GM18861 (cell line): Measurements from ENCODE around the gene KCND2.
"Not testable (repeated sequence)": the region's sequence is repeated elsewhere in the genome, so short reads cannot be mapped to it uniquely, and the experiment has no call there.

Experiments
- ATAC-seq: cut with Tn5 transposase; IDR thresholded peaks from one replicate; pipeline ENCODE4 v1.9.1; 2021; ENCODE audit not compliant: unreplicated experiment

The KCND2 gene

DNA sequence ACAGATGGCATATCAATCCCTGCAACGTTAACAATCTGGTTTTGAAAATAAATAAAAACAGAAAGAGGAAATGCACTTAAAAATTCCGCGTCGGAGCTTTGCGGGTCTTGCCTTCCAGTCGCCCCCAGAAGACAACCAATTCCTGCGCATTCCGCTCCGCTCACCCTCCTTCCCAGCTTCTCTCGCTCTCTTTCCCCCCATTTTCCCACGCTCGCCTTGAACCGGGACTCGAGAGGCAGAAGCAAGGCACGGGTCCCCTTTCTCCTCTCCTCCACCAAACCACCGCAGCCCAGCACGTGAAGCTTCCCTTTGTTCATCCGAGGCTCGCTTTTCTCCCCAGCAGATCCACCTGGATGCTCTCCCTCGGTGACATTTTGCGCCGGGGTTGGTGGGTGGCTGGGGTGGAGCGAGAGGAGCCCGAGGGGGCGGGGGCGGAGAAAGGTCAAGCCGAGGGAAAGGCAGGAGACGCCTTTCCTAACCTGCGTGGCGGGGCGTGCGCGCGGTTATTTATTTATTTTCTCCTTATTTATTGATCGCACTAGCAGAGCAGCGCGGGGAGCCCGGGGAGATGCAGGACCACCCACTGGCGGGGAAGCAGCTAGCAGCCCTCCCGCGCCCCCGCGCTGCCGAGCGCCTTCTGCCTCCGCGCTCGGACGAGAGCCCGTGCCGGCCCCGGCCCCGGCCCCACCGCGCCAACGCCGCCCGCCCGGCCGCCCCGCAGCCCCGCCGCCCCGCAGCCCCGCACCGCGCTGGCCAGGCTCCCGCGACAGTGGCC lies at the start of gene KCND2:
Gene KCND2, plus strand, starts transcription at position 475 of the 775 bp plus-strand sequence.
- ATAC-seq: peak; percentile 22

- no peak for ATAC-seq
Measured at GRCh38 chr7:120226188-120226587, 46.8 kb upstream of the KCND2 start.

GRCh38 chr7:120227255-120227654 lies 45.7 kb upstream of the KCND2 start:
- ATAC-seq: no peak

- no peak for ATAC-seq
Measured at GRCh38 chr7:120229084-120229483, 43.9 kb upstream of the KCND2 start.

DNA sequence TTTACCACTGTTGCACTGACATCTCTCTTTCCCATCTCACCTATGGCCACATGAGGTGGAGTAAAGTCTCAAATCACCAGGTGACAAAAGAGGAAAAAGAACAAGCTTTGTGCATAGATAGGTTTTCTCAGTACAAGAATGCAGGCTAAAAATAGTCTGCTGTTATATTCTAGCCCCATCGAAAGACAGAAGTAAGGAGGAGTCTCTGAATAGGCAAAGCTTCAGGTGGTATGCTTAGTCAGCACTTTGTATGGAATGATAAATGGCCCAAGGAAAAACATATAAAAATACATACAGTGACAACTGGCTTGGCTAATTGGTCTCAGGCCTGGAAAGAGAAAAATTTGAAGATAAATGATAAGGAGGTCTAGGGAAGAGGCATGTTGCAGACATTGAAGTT lies 39.6 kb upstream of the KCND2 start:
- no peak for ATAC-seq

DNA sequence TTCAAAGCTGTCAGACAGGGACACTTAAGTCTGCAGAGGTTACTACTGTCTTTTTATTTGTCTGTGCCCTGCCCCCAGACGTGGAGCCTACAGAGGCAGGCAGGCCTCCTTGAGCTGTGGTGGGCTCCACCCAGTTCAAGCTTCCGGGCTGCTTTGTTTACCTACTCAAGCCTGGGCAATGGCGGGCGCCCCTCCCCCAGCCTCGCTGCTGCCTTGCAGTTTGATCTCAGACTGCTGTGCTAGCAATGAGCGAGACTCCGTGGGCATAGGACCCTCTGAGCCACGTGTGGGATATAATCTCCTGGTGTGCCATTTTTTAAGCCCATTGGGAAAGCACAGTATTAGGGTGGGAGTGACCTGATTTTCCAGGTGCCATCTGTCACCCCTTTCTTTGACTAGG lies 32.6 kb upstream of the KCND2 start:
- ATAC-seq: not testable (repeated sequence)

DNA sequence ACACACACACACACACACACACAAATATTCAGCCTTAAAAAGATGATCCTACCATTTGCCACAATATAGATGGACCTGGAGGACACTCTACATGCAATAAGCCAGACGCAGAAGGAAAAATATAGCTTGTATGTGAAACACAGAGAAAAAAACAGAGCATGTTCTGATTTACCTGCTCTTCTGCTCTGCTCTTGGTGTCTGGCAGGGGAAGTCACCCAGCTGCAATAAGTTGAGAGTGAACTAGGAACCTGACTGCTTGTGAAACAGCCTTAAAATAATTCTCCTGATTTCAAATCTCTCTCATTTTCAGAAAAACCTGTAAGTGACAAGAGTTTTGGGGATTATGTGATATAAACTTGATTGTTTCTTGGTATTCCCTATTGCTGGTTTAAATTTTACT lies 31.0 kb upstream of the KCND2 start:
- ATAC-seq: no peak

DNA sequence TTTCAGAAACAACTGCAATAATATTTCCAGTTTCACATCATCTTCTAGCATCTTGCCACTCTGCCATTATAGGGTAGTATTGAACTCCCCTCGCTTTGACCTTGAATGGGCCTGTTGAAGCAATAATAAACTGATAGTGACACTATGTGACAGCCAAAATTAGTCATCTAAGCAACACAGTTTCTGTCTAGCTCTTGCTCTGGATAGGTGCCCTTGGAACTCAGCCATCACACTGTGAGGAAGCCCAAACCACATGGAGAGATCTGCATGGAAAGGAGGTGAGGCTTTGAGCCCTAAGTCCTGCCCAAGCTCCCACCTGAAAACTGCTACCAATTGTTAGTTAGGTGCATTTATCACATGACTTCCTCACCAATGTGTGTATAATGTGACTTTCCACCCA lies 18.1 kb upstream of the KCND2 start:
- no peak for ATAC-seq

GRCh38 chr7:120256344-120257070 lies 16.5 kb upstream of the KCND2 start:
- no peak for ATAC-seq

DNA sequence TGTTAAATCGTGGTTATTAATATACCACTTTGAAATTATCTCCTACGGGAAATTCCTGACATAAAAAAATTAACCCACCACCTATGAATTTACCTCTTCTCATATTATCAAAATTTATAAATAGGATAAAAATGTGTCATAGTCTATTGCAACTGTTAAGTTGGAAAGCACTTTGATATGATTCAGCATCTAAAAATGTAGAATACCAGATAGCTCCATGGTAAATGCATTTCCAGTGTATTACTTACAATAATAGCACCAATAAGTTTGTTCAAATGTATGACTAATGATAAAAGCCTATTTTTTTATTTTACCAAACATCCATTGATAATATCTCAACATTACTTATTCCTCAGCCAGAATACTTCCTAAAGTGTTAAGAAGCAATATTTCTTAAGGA lies 13.6 kb upstream of the KCND2 start:
- ATAC-seq: no peak

- no peak for ATAC-seq
Measured at GRCh38 chr7:120260111-120260510, 12.9 kb upstream of the KCND2 start.

- peak; percentile 59 for ATAC-seq
Measured at GRCh38 chr7:120272261-120272660, 714 bp upstream of the KCND2 start.

DNA sequence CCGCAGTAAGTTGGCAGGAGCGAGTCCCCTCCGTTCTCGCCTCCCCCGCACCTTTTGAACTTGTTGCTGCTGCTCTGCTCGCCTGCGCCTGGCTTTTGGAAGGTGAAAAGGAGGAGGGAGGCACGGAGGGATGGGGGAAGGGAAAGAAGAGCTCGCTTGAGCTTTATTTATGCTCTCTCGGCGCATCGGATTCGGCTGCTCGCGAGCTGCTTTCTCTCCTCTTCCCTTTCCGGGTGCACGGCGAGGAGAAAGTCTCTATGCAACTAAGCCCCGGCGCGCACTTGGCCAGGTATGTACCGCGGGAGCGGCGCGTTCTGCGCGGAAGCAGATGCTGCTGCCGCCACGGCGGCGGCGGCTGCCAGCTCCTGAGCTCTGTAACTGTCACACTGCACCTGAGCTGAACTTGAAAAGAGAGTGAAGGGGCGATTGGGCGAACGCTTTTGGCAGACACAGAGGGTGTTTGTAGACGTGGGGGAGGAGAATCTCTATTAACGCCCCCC lies 551 bp downstream of the KCND2 start:
- ATAC-seq: peak; percentile 65

DNA sequence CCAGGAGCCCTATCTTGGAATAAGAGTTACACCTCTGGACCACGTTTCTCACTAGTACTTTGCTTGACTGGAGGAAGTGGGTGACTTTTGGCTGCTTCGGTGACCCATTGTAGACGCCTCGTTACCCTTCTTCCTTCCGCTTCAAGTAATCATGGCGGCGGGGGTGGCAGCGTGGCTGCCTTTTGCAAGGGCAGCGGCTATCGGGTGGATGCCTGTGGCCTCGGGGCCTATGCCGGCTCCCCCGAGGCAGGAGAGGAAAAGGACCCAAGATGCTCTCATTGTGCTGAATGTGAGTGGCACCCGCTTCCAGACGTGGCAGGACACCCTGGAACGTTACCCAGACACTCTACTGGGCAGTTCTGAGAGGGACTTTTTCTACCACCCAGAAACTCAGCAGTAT lies 1.5 kb downstream of the KCND2 start:
- no peak for ATAC-seq

DNA sequence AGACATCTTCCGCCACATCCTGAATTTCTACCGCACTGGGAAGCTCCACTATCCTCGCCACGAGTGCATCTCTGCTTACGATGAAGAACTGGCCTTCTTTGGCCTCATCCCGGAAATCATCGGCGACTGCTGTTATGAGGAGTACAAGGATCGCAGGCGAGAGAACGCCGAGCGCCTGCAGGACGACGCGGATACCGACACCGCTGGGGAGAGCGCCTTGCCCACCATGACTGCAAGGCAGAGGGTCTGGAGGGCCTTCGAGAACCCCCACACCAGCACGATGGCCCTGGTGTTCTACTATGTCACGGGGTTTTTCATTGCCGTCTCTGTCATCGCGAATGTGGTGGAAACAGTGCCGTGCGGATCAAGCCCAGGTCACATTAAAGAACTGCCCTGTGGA lies 1.9 kb downstream of the KCND2 start:
- ATAC-seq: no peak

DNA sequence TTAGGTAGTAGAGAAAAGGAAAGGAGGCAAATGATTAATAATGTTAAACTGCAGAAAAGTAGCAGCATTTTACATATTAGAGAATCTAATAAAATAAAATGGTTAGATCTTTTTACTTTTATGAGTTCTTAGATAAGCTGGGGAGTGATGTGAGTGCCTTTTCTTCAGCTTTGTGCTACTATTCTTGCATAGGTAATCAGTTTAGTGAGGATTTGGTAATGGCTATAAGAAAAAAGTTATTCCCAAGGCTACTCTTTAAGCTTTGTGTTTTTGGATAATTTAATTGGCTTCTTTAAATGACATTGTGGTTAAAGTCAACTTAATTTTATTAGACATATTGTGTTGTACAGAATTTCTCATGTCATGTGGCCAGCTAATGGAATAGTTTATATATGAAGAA lies 3.7 kb downstream of the KCND2 start:
- no peak for ATAC-seq

DNA sequence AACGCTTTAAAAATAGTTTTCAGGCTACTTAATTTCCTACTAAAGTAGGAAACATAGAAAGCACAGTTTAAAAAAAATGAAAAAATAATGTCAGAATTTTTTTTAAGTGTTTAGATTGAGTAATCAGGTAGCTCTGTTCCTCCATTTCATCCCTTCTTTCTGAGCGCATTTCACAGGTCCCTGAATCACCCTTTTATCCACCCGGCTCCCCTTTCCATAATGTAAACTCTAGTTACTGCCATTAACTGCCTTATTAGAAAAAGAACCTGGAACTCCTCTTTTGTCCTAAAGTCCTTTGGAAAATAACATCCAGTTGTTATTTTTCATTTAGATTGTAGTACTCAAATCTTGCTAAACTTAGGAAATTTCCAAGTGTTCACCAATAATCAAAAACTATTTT lies 5.8 kb downstream of the KCND2 start:
- no peak for ATAC-seq

- ATAC-seq: no peak
Measured at GRCh38 chr7:120280743-120281142, 7.8 kb downstream of the KCND2 start.

DNA sequence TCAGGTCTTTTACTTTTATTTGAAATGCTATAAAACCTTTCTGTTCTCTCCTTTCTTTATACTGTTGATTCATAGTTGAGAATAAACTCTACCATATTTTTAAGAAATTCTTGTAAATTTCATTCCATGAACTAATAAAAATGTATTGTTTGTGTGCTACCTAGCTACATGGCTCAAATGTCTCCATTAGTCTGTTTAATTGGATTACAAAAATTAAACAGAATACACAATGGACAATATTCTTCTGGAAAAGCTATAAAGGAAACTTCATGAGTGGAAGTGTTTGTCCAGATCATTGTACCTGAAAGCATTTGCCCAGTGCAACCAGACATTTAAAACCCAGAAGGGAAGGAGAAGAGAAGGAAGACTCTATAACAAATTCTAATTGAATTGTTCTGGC lies 20.1 kb downstream of the KCND2 start:
- ATAC-seq: no peak

DNA sequence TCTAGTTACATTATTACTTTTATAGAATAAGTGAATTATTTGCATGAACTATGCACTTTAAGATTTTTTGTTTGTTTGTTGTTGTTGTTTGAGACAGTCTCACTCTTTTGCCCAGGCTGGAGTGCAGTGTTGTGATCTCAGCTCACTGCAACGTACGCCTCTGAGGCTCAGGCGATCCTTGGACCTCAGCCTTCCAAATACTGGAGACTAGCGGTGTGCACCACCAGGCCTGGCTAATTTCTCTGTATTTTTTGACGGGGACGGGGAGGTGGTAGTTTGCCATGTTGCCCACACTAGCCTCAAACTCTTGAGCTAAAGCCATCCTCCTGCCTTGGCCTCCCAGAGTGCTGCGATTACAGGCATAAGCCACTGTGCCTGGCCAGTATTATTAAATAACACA lies 29.2 kb downstream of the KCND2 start:
- ATAC-seq: no peak

DNA sequence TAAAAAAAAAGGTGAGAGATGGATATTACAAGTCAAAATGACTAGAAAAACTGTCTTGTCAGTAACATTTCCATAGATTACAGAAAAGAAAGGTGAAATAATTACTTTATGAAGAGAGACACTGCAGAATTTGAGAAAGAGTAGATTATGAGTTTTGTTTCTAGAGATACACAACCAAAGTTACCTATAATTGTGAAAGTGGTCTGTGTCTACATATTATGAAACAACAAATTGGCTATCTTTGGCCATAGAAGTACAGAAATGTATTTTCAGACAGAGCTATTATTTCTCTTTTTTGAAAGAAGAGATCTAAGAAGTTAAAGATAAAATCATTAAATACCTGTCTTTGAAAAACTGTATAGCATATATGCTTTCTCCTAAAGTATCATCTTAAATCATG lies 30.1 kb downstream of the KCND2 start:
- ATAC-seq: no peak

GRCh38 chr7:120304674-120305073 lies 31.7 kb downstream of the KCND2 start:
- ATAC-seq: no peak
